ENCODE data around the gene RABGAP1L. TPM values are rescaled to one million over a fixed set of nuclear protein-coding genes. Genes with fewer than 3 reads are reported as not detected.

The RABGAP1L gene
- total and polyA plus RNA-seq, 4 donors: 4.8 to 53.5 (median 18.8) TPM

DNA sequence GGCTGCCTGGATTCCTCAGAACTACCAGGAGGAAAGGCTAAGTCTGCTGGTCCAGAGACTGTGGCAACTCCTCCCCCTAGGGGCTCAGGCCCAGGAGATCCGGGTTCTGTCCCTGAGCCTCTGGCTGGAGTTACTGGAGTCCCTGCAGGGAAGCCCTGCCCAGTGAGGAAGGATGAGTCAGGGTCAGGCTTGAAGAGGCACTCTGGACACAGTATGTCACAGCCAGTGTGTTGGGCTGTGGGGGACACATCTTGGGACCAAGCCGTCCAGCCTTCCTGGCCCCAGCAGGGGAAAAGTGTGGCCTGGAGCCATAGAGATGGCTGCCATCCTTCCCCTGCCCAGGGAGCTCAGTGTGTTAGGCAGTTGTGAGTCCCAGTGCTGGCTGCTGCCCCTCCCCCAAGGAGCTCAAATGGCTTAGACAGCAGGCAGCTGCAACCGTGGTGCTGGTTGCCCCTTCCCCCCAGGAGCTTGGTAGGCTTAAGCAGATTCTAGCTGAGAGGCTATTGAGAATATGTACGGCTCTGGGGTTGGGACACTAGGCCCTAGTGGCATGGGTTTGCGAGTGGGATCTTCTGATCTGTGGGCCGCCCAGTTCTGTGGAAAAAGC, 28.2 kb upstream of the RABGAP1L start:
- Histone ChIP-seq H3K36me3 (ENCODE audit: control insufficient read depth in 4 of 4, insufficient read depth in 3 of 4, low read depth in 1 of 4, low read length in 3 of 4) (no peaks in the 10 kb centered on the region), H3K4me3 (ENCODE audit: low read depth in 1 of 3, low read length in 3 of 3) (no peak overlapping the region), H3K4me1 (ENCODE audit: control insufficient read depth in 4 of 4, insufficient read depth in 4 of 4, low read length in 3 of 4) (no peaks in the 10 kb centered on the region), H3K27me3 (ENCODE audit: control insufficient read depth in 4 of 4, insufficient read depth in 4 of 4, low read length in 3 of 4) (no peaks in the 10 kb centered on the region), H3K27ac (ENCODE audit: low read depth in 1 of 2, low read length in 2 of 2) (no peak overlapping the region), H3K9ac (ENCODE audit: low read depth in 1 of 2, low read length in 2 of 2) (no peak overlapping the region), H3K9me3 (ENCODE audit: control insufficient read depth in 4 of 4, low read length in 3 of 4) (no peaks in the 10 kb centered on the region)
- 83% methylated on average over 6 of the region's 6 CpGs for WGBS
- no peak for DNase-seq (ENCODE audit: low spot score)
- TF ChIP-seq HNF4G (IDR thresholded peaks at IDR 0.05) (no peak), HNF4A (conservative IDR thresholded peaks at IDR 0.05) (no peak), NR2F2 (IDR thresholded peaks at IDR 0.05) (no peak)
- TF ChIP-seq, protein P1, sequence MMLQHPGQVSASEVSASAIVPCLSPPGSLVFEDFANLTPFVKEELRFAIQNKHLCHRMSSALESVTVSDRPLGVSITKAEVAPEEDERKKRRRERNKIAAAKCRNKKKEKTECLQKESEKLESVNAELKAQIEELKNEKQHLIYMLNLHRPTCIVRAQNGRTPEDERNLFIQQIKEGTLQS (IDR thresholded peaks at IDR 0.05): no peak

DNA sequence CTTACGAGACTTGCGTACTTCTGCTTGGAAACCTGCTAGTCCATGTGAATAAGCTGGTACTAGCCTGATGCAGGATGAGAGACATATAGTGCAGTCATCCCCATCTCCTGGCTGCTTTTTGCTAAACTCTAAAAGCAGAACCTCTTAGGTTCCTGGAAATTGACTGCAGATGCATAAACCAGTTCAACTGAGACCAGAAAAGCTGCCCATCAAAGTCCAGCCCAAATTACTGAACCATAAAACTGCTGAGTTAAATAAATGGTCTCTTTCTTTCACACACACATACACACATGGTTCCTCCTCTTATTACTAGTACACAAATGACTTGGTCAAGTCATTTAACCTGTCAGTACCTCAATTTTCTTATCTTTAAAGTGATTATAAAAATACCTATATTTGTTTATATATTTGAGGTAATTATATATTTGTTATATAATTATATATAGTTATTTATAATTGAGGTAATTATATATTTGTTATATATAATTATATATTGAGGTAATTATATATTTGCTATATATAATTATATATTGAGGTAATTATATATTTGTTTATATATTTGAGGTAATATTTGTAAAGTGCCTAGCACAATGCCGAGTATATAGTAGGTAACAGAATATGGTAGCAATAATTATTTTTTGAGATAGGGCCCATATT, 25.2 kb upstream of the RABGAP1L start:
- DNase-seq (ENCODE audit: low spot score): no peak
- no peaks in the 10 kb centered on the region for H3K4me1 ChIP-seq (ENCODE audit: control insufficient read depth in 4 of 4, insufficient read depth in 4 of 4, low read length in 3 of 4)
- no peak overlapping the region for H3K27ac ChIP-seq (ENCODE audit: low read depth in 1 of 2, low read length in 2 of 2)
- H3K27me3 ChIP-seq (ENCODE audit: control insufficient read depth in 4 of 4, insufficient read depth in 4 of 4, low read length in 3 of 4): no peaks in the 10 kb centered on the region
- H3K36me3 ChIP-seq (ENCODE audit: control insufficient read depth in 4 of 4, insufficient read depth in 3 of 4, low read depth in 1 of 4, low read length in 3 of 4): no peaks in the 10 kb centered on the region
- WGBS: 95% methylated on average over 3 of the region's 3 CpGs
- TF ChIP-seq RAD21 (IDR thresholded peaks at IDR 0.05) (no peak), FOXA2 (IDR thresholded peaks at IDR 0.05) (no peak), SP1 (IDR thresholded peaks at IDR 0.05) (no peak), RXRA (IDR thresholded peaks at IDR 0.05) (no peak), HNF4A (conservative IDR thresholded peaks at IDR 0.05) (no peak), JUND (IDR thresholded peaks at IDR 0.05) (no peak), FOXA1 (IDR thresholded peaks at IDR 0.05) (no peak), TAF1 (conservative IDR thresholded peaks at IDR 0.05) (no peak), EGR1 (IDR thresholded peaks at IDR 0.05; ENCODE audit: low read depth in 2 of 2) (no peak)
- TF ChIP-seq, protein P2, sequence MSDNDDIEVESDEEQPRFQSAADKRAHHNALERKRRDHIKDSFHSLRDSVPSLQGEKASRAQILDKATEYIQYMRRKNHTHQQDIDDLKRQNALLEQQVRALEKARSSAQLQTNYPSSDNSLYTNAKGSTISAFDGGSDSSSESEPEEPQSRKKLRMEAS (IDR thresholded peaks at IDR 0.05): no peak
- TF ChIP-seq, protein P1 (IDR thresholded peaks at IDR 0.05): no peak
- TF ChIP-seq, protein P3, sequence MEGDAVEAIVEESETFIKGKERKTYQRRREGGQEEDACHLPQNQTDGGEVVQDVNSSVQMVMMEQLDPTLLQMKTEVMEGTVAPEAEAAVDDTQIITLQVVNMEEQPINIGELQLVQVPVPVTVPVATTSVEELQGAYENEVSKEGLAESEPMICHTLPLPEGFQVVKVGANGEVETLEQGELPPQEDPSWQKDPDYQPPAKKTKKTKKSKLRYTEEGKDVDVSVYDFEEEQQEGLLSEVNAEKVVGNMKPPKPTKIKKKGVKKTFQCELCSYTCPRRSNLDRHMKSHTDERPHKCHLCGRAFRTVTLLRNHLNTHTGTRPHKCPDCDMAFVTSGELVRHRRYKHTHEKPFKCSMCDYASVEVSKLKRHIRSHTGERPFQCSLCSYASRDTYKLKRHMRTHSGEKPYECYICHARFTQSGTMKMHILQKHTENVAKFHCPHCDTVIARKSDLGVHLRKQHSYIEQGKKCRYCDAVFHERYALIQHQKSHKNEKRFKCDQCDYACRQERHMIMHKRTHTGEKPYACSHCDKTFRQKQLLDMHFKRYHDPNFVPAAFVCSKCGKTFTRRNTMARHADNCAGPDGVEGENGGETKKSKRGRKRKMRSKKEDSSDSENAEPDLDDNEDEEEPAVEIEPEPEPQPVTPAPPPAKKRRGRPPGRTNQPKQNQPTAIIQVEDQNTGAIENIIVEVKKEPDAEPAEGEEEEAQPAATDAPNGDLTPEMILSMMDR (IDR thresholded peaks at IDR 0.05; ENCODE audit: low read depth, low read length, missing input control): no peak
- TF ChIP-seq, protein P4, sequence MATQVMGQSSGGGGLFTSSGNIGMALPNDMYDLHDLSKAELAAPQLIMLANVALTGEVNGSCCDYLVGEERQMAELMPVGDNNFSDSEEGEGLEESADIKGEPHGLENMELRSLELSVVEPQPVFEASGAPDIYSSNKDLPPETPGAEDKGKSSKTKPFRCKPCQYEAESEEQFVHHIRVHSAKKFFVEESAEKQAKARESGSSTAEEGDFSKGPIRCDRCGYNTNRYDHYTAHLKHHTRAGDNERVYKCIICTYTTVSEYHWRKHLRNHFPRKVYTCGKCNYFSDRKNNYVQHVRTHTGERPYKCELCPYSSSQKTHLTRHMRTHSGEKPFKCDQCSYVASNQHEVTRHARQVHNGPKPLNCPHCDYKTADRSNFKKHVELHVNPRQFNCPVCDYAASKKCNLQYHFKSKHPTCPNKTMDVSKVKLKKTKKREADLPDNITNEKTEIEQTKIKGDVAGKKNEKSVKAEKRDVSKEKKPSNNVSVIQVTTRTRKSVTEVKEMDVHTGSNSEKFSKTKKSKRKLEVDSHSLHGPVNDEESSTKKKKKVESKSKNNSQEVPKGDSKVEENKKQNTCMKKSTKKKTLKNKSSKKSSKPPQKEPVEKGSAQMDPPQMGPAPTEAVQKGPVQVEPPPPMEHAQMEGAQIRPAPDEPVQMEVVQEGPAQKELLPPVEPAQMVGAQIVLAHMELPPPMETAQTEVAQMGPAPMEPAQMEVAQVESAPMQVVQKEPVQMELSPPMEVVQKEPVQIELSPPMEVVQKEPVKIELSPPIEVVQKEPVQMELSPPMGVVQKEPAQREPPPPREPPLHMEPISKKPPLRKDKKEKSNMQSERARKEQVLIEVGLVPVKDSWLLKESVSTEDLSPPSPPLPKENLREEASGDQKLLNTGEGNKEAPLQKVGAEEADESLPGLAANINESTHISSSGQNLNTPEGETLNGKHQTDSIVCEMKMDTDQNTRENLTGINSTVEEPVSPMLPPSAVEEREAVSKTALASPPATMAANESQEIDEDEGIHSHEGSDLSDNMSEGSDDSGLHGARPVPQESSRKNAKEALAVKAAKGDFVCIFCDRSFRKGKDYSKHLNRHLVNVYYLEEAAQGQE (IDR thresholded peaks at IDR 0.05): no peak
- TF ChIP-seq, protein P5, sequence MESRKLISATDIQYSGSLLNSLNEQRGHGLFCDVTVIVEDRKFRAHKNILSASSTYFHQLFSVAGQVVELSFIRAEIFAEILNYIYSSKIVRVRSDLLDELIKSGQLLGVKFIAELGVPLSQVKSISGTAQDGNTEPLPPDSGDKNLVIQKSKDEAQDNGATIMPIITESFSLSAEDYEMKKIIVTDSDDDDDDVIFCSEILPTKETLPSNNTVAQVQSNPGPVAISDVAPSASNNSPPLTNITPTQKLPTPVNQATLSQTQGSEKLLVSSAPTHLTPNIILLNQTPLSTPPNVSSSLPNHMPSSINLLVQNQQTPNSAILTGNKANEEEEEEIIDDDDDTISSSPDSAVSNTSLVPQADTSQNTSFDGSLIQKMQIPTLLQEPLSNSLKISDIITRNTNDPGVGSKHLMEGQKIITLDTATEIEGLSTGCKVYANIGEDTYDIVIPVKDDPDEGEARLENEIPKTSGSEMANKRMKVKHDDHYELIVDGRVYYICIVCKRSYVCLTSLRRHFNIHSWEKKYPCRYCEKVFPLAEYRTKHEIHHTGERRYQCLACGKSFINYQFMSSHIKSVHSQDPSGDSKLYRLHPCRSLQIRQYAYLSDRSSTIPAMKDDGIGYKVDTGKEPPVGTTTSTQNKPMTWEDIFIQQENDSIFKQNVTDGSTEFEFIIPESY (IDR thresholded peaks at IDR 0.05): no peak
- no peak overlapping the region for H3K4me3 ChIP-seq (ENCODE audit: low read depth in 1 of 3, low read length in 3 of 3)
- no peak overlapping the region for H3K9ac ChIP-seq (ENCODE audit: low read depth in 1 of 2, low read length in 2 of 2)
- H3K9me3 ChIP-seq (ENCODE audit: control insufficient read depth in 4 of 4, low read length in 3 of 4): no peaks in the 10 kb centered on the region

Data from liver (tissue), 9 donors.